ENCODE measurements around the gene LRIT2.

- TF ChIP-seq, protein P1, sequence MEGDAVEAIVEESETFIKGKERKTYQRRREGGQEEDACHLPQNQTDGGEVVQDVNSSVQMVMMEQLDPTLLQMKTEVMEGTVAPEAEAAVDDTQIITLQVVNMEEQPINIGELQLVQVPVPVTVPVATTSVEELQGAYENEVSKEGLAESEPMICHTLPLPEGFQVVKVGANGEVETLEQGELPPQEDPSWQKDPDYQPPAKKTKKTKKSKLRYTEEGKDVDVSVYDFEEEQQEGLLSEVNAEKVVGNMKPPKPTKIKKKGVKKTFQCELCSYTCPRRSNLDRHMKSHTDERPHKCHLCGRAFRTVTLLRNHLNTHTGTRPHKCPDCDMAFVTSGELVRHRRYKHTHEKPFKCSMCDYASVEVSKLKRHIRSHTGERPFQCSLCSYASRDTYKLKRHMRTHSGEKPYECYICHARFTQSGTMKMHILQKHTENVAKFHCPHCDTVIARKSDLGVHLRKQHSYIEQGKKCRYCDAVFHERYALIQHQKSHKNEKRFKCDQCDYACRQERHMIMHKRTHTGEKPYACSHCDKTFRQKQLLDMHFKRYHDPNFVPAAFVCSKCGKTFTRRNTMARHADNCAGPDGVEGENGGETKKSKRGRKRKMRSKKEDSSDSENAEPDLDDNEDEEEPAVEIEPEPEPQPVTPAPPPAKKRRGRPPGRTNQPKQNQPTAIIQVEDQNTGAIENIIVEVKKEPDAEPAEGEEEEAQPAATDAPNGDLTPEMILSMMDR (IDR thresholded peaks at IDR 0.05; ENCODE audit: low read depth, low read length): no peak
- no peak for TF ChIP-seq EZH2phosphoT487 (IDR thresholded peaks at IDR 0.05; ENCODE audit: low read depth)
These were observed 3.4 kb downstream of the LRIT2 start for GRCh38 chr10:84221916-84222315.

Measured in OCI-LY3 (cell line).